ENCODE data around the gene EXOC4.

EXOC4 gene

DNA sequence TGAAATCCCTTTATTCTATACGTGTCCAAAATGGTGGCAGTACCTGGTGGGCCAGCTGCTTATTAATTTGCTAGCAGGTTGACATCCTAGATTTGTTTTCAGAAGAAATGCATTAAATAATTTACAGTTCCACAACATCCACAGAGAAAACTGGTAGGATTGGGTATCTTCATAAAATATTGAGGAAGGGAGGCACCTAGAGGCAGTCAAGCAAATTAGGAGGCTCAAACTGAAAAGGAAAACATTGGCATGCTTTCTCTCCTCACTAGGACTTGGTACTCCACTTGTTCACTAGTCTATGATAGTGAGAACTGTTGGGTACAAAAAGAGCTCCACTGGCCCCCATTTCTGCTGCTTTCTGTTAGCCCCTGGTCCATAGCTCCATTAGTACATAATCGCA is 855.9 kb downstream of the EXOC4 start:
- TF ChIP-seq CTCF (IDR thresholded peaks at IDR 0.05; ENCODE audit: borderline replicate concordance, insufficient read depth, low read depth, low read length) = no peak
- H3K4me3 ChIP-seq (ENCODE audit: low read depth, low read length) = no peak overlapping the region

- no peak for TF ChIP-seq CTCF (IDR thresholded peaks at IDR 0.05; ENCODE audit: borderline replicate concordance, insufficient read depth, low read depth, low read length)
Measured at GRCh38 chr7:134113655-134114054, 860.8 kb downstream of the EXOC4 start.

DNA sequence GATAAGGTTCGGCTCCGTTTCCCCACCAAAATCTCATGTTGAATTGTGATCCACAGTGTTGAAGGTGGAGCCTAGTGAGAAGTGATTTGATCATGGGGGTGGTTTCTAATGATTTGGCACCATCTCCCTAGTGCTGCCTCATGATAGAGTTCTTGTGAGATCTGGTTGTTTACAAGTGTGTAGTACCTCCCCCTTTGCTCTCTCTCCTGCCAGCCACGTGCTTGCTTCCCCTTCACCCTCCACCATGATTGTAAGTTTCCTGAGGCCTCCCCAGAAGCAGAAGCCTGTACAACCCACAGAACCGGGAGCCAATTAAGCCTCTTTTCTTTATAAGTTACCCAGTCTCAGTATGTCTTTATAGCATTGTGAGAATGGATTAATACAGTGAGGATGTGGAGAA is 862.1 kb downstream of the EXOC4 start:
- no peak overlapping the region for H3K4me3 ChIP-seq (ENCODE audit: low read depth, low read length)
- no peak for TF ChIP-seq CTCF (IDR thresholded peaks at IDR 0.05; ENCODE audit: borderline replicate concordance, insufficient read depth, low read depth, low read length)

More at GRCh38 chr7:134113655-134114054, 860.8 kb downstream of the EXOC4 start:
- no peak overlapping the region for H3K4me3 ChIP-seq (ENCODE audit: low read depth, low read length)
